OCI-LY3 (cell line): ENCODE results near the gene GRP.

Source experiments
- EZH2phosphoT487 ChIP-seq: fragments of 200-600 bp; shearing (Covaris generic); IDR thresholded peaks from 2 replicates; pipeline ENCODE4 v1.6.1; 2018; ENCODE audit warnings: antibody characterized with exemption, mixed run types, low read depth
- TF ChIP-seq, protein P1 (sequence below): fragments of 200-600, 300-600 bp; sonication (generic); IDR thresholded peaks from 2 replicates; pipeline ENCODE4 v1.5.1; 2014; ENCODE audit warnings: antibody characterized with exemption, low read length, low read depth

- TF ChIP-seq, protein P1, sequence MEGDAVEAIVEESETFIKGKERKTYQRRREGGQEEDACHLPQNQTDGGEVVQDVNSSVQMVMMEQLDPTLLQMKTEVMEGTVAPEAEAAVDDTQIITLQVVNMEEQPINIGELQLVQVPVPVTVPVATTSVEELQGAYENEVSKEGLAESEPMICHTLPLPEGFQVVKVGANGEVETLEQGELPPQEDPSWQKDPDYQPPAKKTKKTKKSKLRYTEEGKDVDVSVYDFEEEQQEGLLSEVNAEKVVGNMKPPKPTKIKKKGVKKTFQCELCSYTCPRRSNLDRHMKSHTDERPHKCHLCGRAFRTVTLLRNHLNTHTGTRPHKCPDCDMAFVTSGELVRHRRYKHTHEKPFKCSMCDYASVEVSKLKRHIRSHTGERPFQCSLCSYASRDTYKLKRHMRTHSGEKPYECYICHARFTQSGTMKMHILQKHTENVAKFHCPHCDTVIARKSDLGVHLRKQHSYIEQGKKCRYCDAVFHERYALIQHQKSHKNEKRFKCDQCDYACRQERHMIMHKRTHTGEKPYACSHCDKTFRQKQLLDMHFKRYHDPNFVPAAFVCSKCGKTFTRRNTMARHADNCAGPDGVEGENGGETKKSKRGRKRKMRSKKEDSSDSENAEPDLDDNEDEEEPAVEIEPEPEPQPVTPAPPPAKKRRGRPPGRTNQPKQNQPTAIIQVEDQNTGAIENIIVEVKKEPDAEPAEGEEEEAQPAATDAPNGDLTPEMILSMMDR: no peak
- TF ChIP-seq EZH2phosphoT487: no peak
Measured at GRCh38 chr18:59228351-59228750, 8.4 kb downstream of the GRP start.
